Activated naive CD8-positive, alpha-beta T cell (primary cell): Measurements from ENCODE around the gene COBL.
"Not testable (repeated sequence)": the region's sequence is repeated elsewhere in the genome, so short reads cannot be mapped to it uniquely, and the experiment has no call there.

Experiments
- H3K27ac Mint-ChIP-seq: one replicate; pipeline ENCODE4 v1.8.0; 2021; ENCODE audit warnings: mixed read lengths
- H3K27me3 Mint-ChIP-seq: one replicate; pipeline ENCODE4 v1.8.0; 2021; ENCODE audit warnings: mixed read lengths
- H3K36me3 Mint-ChIP-seq: one replicate; pipeline ENCODE4 v1.8.0; 2021; ENCODE audit warnings: mixed read lengths
- H3K4me1 Mint-ChIP-seq: one replicate; pipeline ENCODE4 v1.8.0; 2021; ENCODE audit warnings: low read depth, mixed read lengths
- H3K4me3 Mint-ChIP-seq: one replicate; pipeline ENCODE4 v1.8.0; 2021; ENCODE audit warnings: mild to moderate bottlenecking, mixed read lengths
- H3K9me3 Mint-ChIP-seq: one replicate; pipeline ENCODE4 v1.8.0; 2021; ENCODE audit warnings: low read depth, mixed read lengths

Gene COBL

DNA sequence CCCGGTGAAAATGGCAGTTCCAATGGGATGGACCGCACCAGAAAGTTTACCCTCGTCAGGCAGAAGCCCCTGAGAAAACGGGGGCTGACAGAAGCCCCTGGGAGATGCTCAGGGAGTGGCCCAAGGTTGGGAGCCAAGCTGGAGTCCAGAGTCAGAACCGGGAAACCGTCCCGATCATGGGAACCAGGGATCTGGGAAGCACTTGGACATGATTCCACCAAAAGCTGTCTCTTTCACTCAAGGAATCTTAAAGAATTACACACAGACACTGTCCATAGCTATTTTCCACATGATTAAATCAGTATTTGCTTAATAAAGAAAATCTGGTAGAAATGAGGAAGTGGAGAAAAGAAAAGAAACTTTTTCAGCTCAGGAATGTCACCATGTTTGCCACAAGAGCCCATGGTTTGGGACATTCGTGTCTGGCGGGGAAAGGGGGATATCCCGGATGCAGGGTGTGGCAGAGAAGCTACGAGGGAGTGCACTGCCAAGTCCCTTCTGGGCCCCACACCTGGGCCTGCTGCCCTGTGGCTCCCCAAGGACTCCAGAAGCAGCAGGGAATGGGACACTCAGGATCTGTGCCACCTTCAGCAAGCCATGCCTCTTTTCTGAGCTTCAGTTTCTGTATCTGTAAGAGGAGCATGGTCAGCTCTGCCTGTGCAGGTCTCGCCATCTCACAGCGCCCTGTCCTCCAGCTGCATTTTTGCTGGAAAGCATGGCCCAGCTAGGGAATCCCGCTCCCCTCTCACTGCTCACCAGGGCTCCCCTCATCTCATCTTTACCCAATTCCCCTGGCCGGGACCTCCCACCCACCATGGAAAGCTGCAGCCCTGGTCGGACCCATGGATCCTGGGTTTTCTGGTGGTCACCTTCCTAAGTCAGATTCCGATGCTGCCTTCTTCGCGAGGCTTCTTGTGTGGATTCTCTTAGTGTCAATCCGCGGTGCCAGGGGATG lies 308.8 kb downstream of the COBL start:
- Mint-ChIP-seq H3K27me3 (no peaks in the 10 kb centered on the region), H3K4me1 (no peaks in the 10 kb centered on the region), H3K9me3 (no peaks in the 10 kb centered on the region), H3K27ac (no peak overlapping the region), H3K36me3 (no peaks in the 10 kb centered on the region), H3K4me3 (no peak overlapping the region)

DNA sequence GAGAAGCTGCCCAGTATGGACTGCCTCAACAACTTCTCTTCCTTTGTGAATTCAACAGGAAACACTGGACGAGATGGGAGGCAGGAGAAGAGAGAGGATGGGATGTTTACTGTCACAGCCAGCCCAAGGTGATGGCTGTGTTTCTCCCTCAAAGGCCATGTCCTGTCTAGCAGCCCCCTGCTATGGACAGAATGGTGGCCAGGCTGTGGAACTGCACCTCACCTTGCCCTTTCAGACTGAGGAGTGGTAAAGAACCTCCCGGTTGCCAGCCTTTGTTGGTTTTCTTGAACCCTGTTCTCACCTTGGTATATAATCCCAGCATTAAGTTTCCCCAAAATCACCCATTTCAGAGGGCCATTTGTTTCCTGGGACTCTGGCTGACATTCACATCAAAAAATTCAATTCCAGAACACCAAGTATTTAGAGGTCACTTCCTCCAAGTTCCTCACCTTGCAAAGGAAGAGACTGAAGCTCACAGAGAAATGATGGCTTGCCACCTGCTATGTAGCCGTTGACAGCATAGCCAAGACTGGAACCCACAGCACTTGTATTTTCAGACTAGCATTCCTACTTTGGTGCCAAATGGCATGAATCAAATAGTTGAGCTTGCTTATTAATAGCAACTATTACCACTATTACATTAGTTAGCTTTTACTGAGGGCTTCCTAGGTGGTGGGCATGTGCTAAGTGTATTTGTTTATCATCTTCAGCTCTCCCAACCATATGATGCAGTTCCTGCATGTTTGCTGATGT lies 309.9 kb downstream of the COBL start:
- Mint-ChIP-seq H3K4me1 (no peaks in the 10 kb centered on the region), H3K27me3 (no peaks in the 10 kb centered on the region), H3K36me3 (no peaks in the 10 kb centered on the region), H3K9me3 (no peaks in the 10 kb centered on the region), H3K27ac (no peak overlapping the region), H3K4me3 (no peak overlapping the region)

GRCh38 chr7:51005074-51005473 lies 311.5 kb downstream of the COBL start:
- Mint-ChIP-seq H3K9me3 (no peaks in the 10 kb centered on the region), H3K4me1 (no peaks in the 10 kb centered on the region), H3K27me3 (no peaks in the 10 kb centered on the region), H3K4me3 (no peak overlapping the region), H3K27ac (no peak overlapping the region), H3K36me3 (no peaks in the 10 kb centered on the region)

- H3K27ac Mint-ChIP-seq, result no peak overlapping the region
- no peaks in the 10 kb centered on the region for H3K9me3 Mint-ChIP-seq
- H3K27me3 Mint-ChIP-seq, result peaks cover 1% of the 10 kb centered on the region
- no peaks in the 10 kb centered on the region for H3K4me1 Mint-ChIP-seq
- no peaks in the 10 kb centered on the region for H3K36me3 Mint-ChIP-seq
- no peak overlapping the region for H3K4me3 Mint-ChIP-seq
Measured at GRCh38 chr7:51000956-51001355, 315.7 kb downstream of the COBL start.

- H3K36me3 Mint-ChIP-seq, result no peaks in the 10 kb centered on the region
- H3K4me1 Mint-ChIP-seq, result no peaks in the 10 kb centered on the region
- H3K27me3 Mint-ChIP-seq, result peaks cover 4% of the 10 kb centered on the region
- H3K27ac Mint-ChIP-seq, result no peak overlapping the region
- peaks cover 6% of the 10 kb centered on the region for H3K9me3 Mint-ChIP-seq
- no peak overlapping the region for H3K4me3 Mint-ChIP-seq
Measured at GRCh38 chr7:50994753-50995319, 321.8 kb downstream of the COBL start.

DNA sequence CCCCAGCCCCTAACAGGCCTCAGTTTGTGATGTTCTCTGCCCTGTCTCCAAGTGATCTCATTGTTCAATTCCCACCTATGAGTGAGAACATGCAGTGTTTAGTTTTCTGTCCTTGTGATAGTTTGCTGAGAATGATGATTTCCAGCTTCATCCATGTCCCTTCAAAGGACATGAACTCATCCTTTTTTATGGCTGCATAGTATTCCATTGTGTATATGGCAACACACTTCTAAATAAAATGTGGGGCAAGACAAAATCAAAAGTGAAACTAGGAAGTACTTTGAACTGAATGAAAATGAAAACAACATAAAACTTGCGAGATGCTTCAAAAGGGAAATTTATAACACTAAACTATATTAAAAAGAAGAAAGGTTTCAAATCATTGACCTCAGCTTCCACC lies 326.4 kb downstream of the COBL start:
- H3K27ac Mint-ChIP-seq, H3K4me3 Mint-ChIP-seq, H3K4me1 Mint-ChIP-seq, H3K27me3 Mint-ChIP-seq, H3K36me3 Mint-ChIP-seq, H3K9me3 Mint-ChIP-seq: not testable (repeated sequence)

DNA sequence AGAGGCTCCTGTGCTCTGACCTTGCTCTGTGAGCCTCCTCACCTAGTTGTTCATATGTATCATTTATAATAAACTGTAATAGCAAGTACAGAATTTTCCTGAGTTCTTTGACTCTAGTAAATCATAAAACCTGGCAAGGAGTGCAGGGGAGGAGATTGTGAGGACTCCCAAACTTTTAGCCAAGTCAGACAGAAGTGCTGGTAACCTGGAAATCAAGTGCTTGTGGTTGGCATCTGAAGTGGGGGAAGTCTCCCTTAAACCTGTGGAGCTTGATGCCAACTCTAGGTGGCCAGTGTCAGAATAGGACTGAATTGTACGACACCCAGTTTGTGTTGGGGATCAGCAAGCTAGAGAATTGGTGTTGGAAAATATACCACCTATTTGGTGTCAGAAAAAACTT lies 327.6 kb downstream of the COBL start:
- Mint-ChIP-seq H3K4me1 (no peaks in the 10 kb centered on the region), H3K27me3 (peaks cover 5% of the 10 kb centered on the region), H3K36me3 (no peaks in the 10 kb centered on the region), H3K4me3 (no peak overlapping the region), H3K27ac (no peak overlapping the region), H3K9me3 (peaks cover 8% of the 10 kb centered on the region)

GRCh38 chr7:50988465-50988864 lies 328.1 kb downstream of the COBL start:
- no peak overlapping the region for H3K4me3 Mint-ChIP-seq
- peaks cover 5% of the 10 kb centered on the region for H3K27me3 Mint-ChIP-seq
- H3K9me3 Mint-ChIP-seq, result peaks cover 8% of the 10 kb centered on the region
- no peaks in the 10 kb centered on the region for H3K36me3 Mint-ChIP-seq
- no peaks in the 10 kb centered on the region for H3K4me1 Mint-ChIP-seq
- H3K27ac Mint-ChIP-seq, result no peak overlapping the region

GRCh38 chr7:50985096-50985495 lies 331.5 kb downstream of the COBL start:
- H3K27me3 Mint-ChIP-seq, result peaks cover 3% of the 10 kb centered on the region
- peaks cover 4% of the 10 kb centered on the region for H3K9me3 Mint-ChIP-seq
- H3K4me1 Mint-ChIP-seq, result no peaks in the 10 kb centered on the region
- no peak overlapping the region for H3K27ac Mint-ChIP-seq
- no peak overlapping the region for H3K4me3 Mint-ChIP-seq
- H3K36me3 Mint-ChIP-seq, result no peaks in the 10 kb centered on the region

GRCh38 chr7:50983850-50984249 lies 332.8 kb downstream of the COBL start:
- H3K4me3 Mint-ChIP-seq, result no peak overlapping the region
- H3K36me3 Mint-ChIP-seq, result no peaks in the 10 kb centered on the region
- H3K27ac Mint-ChIP-seq, result no peak overlapping the region
- no peaks in the 10 kb centered on the region for H3K9me3 Mint-ChIP-seq
- H3K27me3 Mint-ChIP-seq, result peaks cover 2% of the 10 kb centered on the region
- H3K4me1 Mint-ChIP-seq, result no peaks in the 10 kb centered on the region

GRCh38 chr7:50982626-50983025 lies 334.0 kb downstream of the COBL start:
- H3K36me3 Mint-ChIP-seq, result no peaks in the 10 kb centered on the region
- no peak overlapping the region for H3K27ac Mint-ChIP-seq
- H3K9me3 Mint-ChIP-seq, result no peaks in the 10 kb centered on the region
- no peak overlapping the region for H3K4me3 Mint-ChIP-seq
- H3K4me1 Mint-ChIP-seq, result no peaks in the 10 kb centered on the region
- H3K27me3 Mint-ChIP-seq, result peaks cover 2% of the 10 kb centered on the region

DNA sequence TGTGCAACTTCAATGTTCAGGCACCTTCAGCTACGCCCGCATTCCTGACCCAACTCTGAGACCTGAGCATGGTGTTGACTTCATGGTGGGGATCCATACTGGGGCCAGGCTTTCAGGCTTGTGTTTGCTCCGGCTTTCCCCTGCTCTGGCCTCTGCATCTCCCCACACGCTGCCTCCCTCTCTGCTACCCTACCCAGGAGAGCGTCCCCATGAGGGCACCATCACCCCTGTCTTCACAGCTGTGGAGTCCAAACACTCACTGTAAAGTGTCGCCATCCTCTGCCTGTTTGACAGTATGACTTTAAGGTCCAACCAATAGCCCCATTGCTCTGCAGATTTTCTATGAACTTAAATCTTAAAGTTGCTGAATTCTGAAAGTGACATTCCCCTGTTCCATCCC lies 334.9 kb downstream of the COBL start:
- Mint-ChIP-seq H3K27ac (no peak overlapping the region), H3K27me3 (peaks cover 2% of the 10 kb centered on the region), H3K4me3 (no peak overlapping the region), H3K9me3 (no peaks in the 10 kb centered on the region), H3K4me1 (no peaks in the 10 kb centered on the region), H3K36me3 (no peaks in the 10 kb centered on the region)

DNA sequence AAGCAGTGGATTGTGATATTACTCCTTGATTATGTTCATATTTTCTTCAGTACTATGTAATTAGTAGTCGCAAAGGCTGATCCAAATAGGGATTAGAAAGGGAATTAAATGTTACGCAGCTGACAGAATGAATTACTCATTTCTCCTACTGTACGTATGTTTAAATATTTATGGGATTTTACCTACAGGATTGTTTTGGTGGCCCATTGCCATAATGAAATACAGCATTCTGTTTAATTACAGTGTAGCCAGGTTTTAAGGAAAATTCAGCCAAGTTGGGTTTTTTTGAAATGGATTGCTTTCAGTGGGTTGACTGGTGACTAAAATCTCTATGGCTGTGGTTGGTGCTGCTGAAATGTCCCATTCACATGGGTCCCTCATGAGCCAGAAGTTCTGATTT lies 336.2 kb downstream of the COBL start:
- Mint-ChIP-seq H3K9me3 (no peaks in the 10 kb centered on the region), H3K36me3 (no peaks in the 10 kb centered on the region), H3K4me3 (no peak overlapping the region), H3K27me3 (peaks cover 2% of the 10 kb centered on the region), H3K27ac (no peak overlapping the region), H3K4me1 (no peaks in the 10 kb centered on the region)

- Mint-ChIP-seq H3K27me3 (peaks cover 2% of the 10 kb centered on the region), H3K4me3 (no peak overlapping the region), H3K27ac (no peak overlapping the region), H3K9me3 (no peaks in the 10 kb centered on the region), H3K36me3 (no peaks in the 10 kb centered on the region), H3K4me1 (no peaks in the 10 kb centered on the region)
Measured at GRCh38 chr7:50978633-50979215, 337.9 kb downstream of the COBL start.

DNA sequence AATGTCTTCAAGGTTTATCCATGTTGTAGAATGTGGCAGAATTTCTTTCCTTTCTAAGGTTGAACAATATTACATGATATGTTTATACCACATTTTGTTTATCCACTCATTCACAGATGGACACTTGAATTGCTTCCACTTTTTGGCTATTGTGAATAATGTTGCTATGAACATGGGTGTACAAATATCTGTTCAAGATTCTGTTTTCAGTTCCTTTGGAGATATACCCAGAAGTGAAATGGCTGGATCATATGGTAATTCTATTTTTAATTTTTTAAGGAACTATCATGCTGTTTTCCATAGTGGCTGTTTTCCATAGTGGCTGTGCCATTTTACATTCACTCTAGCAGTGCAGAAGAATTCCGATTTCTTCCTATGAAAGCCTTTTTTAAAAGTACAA lies 339.2 kb downstream of the COBL start:
- Mint-ChIP-seq H3K4me3 (no peak overlapping the region), H3K4me1 (no peaks in the 10 kb centered on the region), H3K9me3 (no peaks in the 10 kb centered on the region), H3K27me3 (peaks cover 2% of the 10 kb centered on the region), H3K27ac (no peak overlapping the region), H3K36me3 (no peaks in the 10 kb centered on the region)
